ENCODE data around the gene RTN1. TPM values are rescaled to one million over a fixed set of nuclear protein-coding genes. Genes with fewer than 3 reads are reported as not detected.

RTN1 gene
- not detected for total RNA-seq

GRCh38 chr14:59870277-59871165 lies at the start of gene RTN1:
Gene RTN1, minus strand, starts transcription at chr14:59870776. Its CDS starts 146 bp downstream, at chr14:59870630.
- Mint-ChIP-seq H3K27ac (no peak within 1 kb of the TSS), H3K4me1 (ENCODE audit: low read depth in 2 of 2) (peaks cover 0 to 3% of the 10 kb centered on the region in 2 donors), H3K36me3 (no peaks in the 10 kb centered on the region), H3K27me3 (peaks cover 33 to 42% of the 10 kb centered on the region in 2 donors), H3K9me3 (peaks cover 4% of the 10 kb centered on the region), H3K4me3 (peak within 1 kb of the TSS; percentile 85)
- DNase-seq (ENCODE audit: low spot score) (no peak), ATAC-seq (peak; percentile 53 to 64)

GRCh38 chr14:59920378-59920683 lies 49.8 kb upstream of the RTN1 start:
- no peak for ATAC-seq
- Mint-ChIP-seq H3K4me1 (ENCODE audit: low read depth in 2 of 2) (peaks cover 3 to 5% of the 10 kb centered on the region in 2 donors), H3K36me3 (peaks cover 5% of the 10 kb centered on the region)

DNA sequence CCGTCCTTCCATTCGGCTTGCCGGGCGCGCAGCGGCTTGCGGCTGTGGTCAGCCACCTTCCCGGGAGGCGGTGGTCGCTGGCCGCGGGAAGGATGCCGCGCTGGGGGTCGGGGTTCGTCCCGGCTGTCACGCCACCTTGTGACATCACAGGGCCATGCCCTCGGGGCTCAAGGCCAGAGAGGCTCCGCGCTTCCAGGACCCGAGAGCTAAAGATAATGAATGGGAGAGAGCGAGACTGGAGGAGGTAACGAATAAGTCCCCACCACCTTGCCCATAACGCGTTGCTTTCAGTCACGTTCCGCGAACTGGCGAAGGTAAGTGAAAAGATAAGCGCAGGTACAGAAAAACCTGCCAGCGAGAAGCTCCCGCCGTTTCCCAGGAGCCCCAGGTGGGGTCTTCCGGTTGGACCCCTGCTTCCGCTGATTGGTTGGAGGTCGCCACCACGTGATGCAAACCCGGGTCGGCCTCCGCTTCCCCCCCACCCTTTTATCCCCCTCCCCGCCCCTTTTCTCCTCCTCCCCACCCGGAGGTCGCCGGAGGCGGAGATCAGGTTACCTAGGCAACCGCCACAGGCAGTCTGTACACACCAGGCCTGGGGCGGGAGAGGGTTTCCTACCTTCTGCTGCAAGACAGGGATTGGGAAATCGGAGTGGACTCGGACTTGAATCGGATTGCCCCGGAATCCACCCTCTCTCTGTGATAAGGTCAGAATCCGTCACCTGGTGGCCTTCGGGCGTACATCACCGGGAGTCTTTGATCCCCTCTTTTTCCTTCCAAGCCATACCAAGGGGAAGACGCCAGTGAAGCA lies 49.2 kb upstream of the RTN1 start, which contains the start of gene LRRC9:
Gene LRRC9 (plus strand): TSS at position 575 of the 808 bp plus-strand sequence.
- H3K36me3 Mint-ChIP-seq = peaks cover 5% of the 10 kb centered on the region
- no peaks in the 10 kb centered on the region for H3K9me3 Mint-ChIP-seq
- ATAC-seq = peak in 1 of 2 donors; percentile 27
- no peak for DNase-seq (ENCODE audit: low spot score)
- peaks cover 41 to 56% of the 10 kb centered on the region in 2 donors for H3K27me3 Mint-ChIP-seq
- peak within 1 kb of the TSS; percentile 52 for H3K4me3 Mint-ChIP-seq
- H3K27ac Mint-ChIP-seq = no peak within 1 kb of the TSS
- peaks cover 3 to 5% of the 10 kb centered on the region in 2 donors for H3K4me1 Mint-ChIP-seq (ENCODE audit: low read depth in 2 of 2)

More at GRCh38 chr14:59920378-59920683, 49.8 kb upstream of the RTN1 start:
- DNase-seq (ENCODE audit: low spot score) = no peak
- peaks cover 43 to 61% of the 10 kb centered on the region in 2 donors for H3K27me3 Mint-ChIP-seq
- no peak overlapping the region for H3K27ac Mint-ChIP-seq
- no peaks in the 10 kb centered on the region for H3K9me3 Mint-ChIP-seq
- H3K4me3 Mint-ChIP-seq = peak overlapping the region; percentile 36

DNA sequence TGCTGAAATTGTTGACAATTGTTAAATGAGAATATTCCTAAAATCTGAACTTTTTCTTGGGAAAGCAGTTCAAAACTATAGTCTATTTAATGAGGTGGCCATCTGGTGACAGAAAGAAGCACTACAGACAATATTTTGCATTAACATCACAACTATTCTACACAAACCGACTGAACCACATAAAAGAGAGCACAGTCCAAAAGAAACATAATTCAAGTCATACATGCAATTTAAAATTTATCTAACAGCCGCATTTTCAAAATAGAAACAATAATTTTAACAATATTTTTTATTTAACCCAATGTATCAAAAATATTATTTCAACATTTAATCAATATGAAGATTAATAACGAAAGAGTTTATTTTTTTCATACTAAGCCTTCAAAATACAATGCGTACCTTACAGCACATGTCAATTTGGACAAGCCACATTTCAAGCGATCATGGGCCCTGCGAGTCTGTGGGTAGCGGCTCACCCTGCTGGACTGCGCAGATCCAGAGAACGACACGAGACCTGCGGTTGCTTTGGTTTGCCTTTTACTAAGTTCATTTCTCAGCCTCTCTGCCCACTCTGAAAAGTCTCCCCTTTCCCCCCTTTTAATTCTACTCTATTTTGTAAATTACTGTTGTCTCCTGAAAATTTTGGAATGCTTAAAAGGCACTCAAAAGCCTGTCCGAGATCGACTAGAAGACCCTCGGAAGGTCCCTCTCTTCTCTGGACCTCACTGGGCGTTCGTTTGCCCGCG lies 48.4 kb upstream of the RTN1 start:
- Mint-ChIP-seq H3K36me3 (peaks cover 5% of the 10 kb centered on the region), H3K9me3 (no peaks in the 10 kb centered on the region), H3K4me1 (ENCODE audit: low read depth in 2 of 2) (peaks cover 3 to 5% of the 10 kb centered on the region in 2 donors), H3K4me3 (peak overlapping the region; percentile 52), H3K27ac (no peak overlapping the region), H3K27me3 (peaks cover 38 to 51% of the 10 kb centered on the region in 2 donors)
- ATAC-seq (no peak), DNase-seq (ENCODE audit: low spot score) (no peak)

DNA sequence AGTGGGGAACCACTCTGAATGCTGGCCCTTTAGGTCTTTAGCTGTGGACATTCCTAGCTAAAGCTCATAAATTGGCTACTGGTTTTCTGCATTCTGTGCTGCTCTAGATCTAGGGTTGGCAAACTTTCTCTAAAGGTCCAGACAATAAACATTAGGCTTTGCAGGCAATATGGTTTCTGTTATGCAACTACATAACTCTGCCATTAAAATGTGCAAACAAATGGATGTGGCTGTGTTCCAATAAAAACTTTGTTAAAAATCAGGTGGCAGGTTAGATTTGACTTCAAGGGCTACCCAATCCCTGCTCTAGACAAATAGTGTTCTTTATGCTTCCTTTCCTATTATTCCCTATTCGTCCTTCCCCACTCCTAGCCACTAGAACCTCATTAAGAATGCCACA lies 42.6 kb upstream of the RTN1 start:
- Mint-ChIP-seq H3K36me3 (no peaks in the 10 kb centered on the region), H3K4me1 (ENCODE audit: low read depth in 2 of 2) (no peaks in the 10 kb centered on the region), H3K9me3 (peaks cover 5% of the 10 kb centered on the region), H3K27me3 (peaks cover 25 to 30% of the 10 kb centered on the region in 2 donors), H3K27ac (no peak overlapping the region), H3K4me3 (no peak overlapping the region)
- DNase-seq (ENCODE audit: low spot score) (no peak), ATAC-seq (no peak)

DNA sequence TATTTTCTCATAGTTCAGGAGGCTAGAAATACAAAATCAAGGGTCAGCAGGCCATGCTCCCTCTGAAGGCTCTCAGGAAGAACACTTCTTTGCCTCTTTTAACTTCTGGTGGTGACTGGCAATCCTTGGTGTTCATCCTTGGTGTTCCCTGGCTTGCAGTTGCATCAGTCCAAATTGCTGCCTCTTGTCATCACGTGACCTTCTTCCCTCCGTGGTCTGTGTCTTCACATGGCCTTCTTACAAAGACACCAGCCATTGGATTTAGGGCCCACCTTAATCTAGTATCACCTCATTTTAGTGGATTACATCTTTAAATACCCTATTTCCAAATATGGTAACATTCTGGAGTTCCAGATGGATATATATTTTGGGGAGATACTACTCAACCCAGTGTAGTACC lies 41.9 kb upstream of the RTN1 start:
- H3K4me3 Mint-ChIP-seq = no peak overlapping the region
- peaks cover 27 to 30% of the 10 kb centered on the region in 2 donors for H3K27me3 Mint-ChIP-seq
- no peak for ATAC-seq
- no peaks in the 10 kb centered on the region for H3K4me1 Mint-ChIP-seq (ENCODE audit: low read depth in 2 of 2)
- H3K9me3 Mint-ChIP-seq = peaks cover 5% of the 10 kb centered on the region
- no peak for DNase-seq (ENCODE audit: low spot score)
- H3K36me3 Mint-ChIP-seq = no peaks in the 10 kb centered on the region
- H3K27ac Mint-ChIP-seq = no peak overlapping the region

DNA sequence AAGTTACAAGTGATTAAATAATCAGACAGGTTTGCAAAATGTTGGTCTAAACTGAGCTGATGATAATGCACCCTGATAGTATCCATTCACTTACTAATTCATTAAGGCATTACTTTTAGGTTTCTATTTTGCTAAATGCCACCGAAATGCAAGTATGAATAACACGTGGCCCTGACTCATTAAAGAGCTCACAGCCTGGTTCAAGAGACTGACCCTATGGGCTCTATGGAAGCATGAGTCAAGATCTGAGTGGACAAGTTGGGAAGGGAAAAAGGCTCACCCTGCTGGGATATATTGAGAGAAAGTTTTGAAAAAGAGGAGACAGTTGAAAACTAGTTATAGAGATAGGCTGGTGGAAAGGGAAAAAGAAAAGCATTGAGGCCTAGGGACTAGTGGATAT lies 34.6 kb upstream of the RTN1 start:
- no peaks in the 10 kb centered on the region for H3K36me3 Mint-ChIP-seq
- H3K27me3 Mint-ChIP-seq = peaks cover 5 to 6% of the 10 kb centered on the region in 2 donors
- DNase-seq (ENCODE audit: low spot score) = no peak
- no peak overlapping the region for H3K27ac Mint-ChIP-seq
- no peak for ATAC-seq
- H3K4me3 Mint-ChIP-seq = no peak overlapping the region
- no peaks in the 10 kb centered on the region for H3K4me1 Mint-ChIP-seq (ENCODE audit: low read depth in 2 of 2)
- peaks cover 4% of the 10 kb centered on the region for H3K9me3 Mint-ChIP-seq

DNA sequence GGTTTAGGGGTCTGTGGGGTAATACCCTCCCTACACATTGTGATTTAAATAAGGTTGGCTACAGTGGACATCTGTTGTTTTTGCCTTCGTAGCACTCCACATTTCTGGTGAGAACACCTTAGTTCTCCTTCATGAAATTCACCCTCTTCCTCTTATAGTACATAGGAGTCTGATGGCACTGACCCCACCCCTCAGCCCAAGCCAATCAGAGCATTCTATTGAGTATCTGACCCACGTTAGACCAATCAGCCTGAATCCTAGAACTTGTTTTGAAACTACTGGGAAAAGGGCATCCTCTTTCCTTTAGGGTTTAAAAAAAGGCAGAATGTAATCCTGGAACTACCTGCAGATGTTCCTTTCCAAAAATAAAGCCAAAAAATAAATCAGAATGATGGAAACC lies 33.6 kb upstream of the RTN1 start:
- H3K27ac Mint-ChIP-seq = no peak overlapping the region
- peaks cover 0 to 8% of the 10 kb centered on the region in 2 donors for H3K27me3 Mint-ChIP-seq
- ATAC-seq = no peak
- H3K36me3 Mint-ChIP-seq = no peaks in the 10 kb centered on the region
- no peaks in the 10 kb centered on the region for H3K9me3 Mint-ChIP-seq
- H3K4me1 Mint-ChIP-seq (ENCODE audit: low read depth in 2 of 2) = no peaks in the 10 kb centered on the region
- no peak for DNase-seq (ENCODE audit: low spot score)
- H3K4me3 Mint-ChIP-seq = no peak overlapping the region

DNA sequence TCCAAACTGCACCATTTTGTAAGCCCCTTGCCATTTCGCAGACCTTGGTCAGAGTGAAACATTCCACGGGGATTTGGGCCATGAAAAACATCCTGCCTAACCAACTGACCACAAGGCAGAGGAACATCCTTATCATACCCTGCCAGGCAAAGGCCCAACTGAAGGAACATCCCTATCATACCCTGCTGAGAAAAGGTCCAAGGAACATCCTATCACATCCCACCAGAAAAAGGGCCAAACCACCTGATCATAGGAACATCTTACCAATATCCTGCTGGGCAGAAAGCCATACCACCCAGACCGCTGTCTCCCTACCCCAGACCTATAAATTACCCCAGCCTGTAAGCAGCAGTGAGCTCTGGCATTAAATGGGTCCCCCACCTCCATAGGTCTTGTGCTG lies 30.0 kb upstream of the RTN1 start:
- H3K4me1 Mint-ChIP-seq (ENCODE audit: low read depth in 2 of 2) = no peaks in the 10 kb centered on the region
- no peaks in the 10 kb centered on the region for H3K36me3 Mint-ChIP-seq
- DNase-seq (ENCODE audit: low spot score) = no peak
- ATAC-seq = no peak
- no peak overlapping the region for H3K27ac Mint-ChIP-seq
- no peaks in the 10 kb centered on the region for H3K9me3 Mint-ChIP-seq
- H3K4me3 Mint-ChIP-seq = no peak overlapping the region
- H3K27me3 Mint-ChIP-seq = peaks cover 11 to 17% of the 10 kb centered on the region in 2 donors

GRCh38 chr14:59897757-59898383 lies 27.3 kb upstream of the RTN1 start:
- no peaks in the 10 kb centered on the region for H3K36me3 Mint-ChIP-seq
- peaks cover 11 to 17% of the 10 kb centered on the region in 2 donors for H3K27me3 Mint-ChIP-seq
- no peak for ATAC-seq
- no peak overlapping the region for H3K27ac Mint-ChIP-seq
- no peak overlapping the region for H3K4me3 Mint-ChIP-seq
- no peaks in the 10 kb centered on the region for H3K9me3 Mint-ChIP-seq
- DNase-seq (ENCODE audit: low spot score) = no peak
- H3K4me1 Mint-ChIP-seq (ENCODE audit: low read depth in 2 of 2) = no peaks in the 10 kb centered on the region

- Mint-ChIP-seq H3K4me1 (ENCODE audit: low read depth in 2 of 2) (no peaks in the 10 kb centered on the region), H3K27ac (no peak overlapping the region), H3K4me3 (no peak overlapping the region), H3K9me3 (no peaks in the 10 kb centered on the region), H3K36me3 (no peaks in the 10 kb centered on the region), H3K27me3 (peaks cover 11 to 17% of the 10 kb centered on the region in 2 donors)
- DNase-seq (ENCODE audit: low spot score) (no peak), ATAC-seq (no peak)
Measured at GRCh38 chr14:59895721-59896120, 25.1 kb upstream of the RTN1 start.

GRCh38 chr14:59890676-59891075 lies 20.1 kb upstream of the RTN1 start:
- no peaks in the 10 kb centered on the region for H3K4me1 Mint-ChIP-seq (ENCODE audit: low read depth in 2 of 2)
- H3K27me3 Mint-ChIP-seq = peaks cover 15 to 23% of the 10 kb centered on the region in 2 donors
- H3K36me3 Mint-ChIP-seq = no peaks in the 10 kb centered on the region
- no peak for DNase-seq (ENCODE audit: low spot score)
- no peak overlapping the region for H3K27ac Mint-ChIP-seq
- H3K9me3 Mint-ChIP-seq = no peaks in the 10 kb centered on the region
- no peak for ATAC-seq
- H3K4me3 Mint-ChIP-seq = no peak overlapping the region

DNA sequence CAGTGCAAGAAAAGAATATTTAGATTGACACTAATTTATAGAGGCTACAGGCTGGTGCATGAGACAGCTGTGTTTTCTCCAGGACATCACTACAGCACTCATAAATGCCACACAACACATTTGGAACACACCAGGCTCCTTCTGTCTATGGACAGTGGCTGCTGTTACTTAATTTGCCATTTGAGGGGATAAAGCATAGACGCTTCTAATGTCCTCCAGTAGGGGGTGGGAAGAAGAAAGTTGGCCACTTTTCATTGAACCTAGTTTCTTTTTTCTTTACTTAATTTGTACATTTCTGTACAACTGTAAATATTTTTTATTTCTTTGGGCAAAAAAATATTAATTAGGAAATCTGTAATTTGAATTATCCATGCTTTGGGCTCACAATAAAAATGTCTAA lies 12.4 kb upstream of the RTN1 start:
- H3K9me3 Mint-ChIP-seq = no peaks in the 10 kb centered on the region
- ATAC-seq (no peak), DNase-seq (ENCODE audit: low spot score) (no peak)
- H3K4me3 Mint-ChIP-seq = no peak overlapping the region
- H3K36me3 Mint-ChIP-seq = peaks cover 5% of the 10 kb centered on the region
- H3K4me1 Mint-ChIP-seq (ENCODE audit: low read depth in 2 of 2) = no peaks in the 10 kb centered on the region
- H3K27me3 Mint-ChIP-seq = peaks cover 15 to 33% of the 10 kb centered on the region in 2 donors
- no peak overlapping the region for H3K27ac Mint-ChIP-seq

All from natural killer cell treated with Interleukin-12 subunit alpha and Interleukin-12 subunit beta and Interleukin-15 and Interleukin-18, amount 100 ng/mL, for 72 hours (primary cell).